ENCODE results near the gene SLC22A1.
"Not testable (repeated sequence)": the region's sequence is repeated elsewhere in the genome, so short reads cannot be mapped to it uniquely, and the experiment has no call there.

The SLC22A1 gene

DNA sequence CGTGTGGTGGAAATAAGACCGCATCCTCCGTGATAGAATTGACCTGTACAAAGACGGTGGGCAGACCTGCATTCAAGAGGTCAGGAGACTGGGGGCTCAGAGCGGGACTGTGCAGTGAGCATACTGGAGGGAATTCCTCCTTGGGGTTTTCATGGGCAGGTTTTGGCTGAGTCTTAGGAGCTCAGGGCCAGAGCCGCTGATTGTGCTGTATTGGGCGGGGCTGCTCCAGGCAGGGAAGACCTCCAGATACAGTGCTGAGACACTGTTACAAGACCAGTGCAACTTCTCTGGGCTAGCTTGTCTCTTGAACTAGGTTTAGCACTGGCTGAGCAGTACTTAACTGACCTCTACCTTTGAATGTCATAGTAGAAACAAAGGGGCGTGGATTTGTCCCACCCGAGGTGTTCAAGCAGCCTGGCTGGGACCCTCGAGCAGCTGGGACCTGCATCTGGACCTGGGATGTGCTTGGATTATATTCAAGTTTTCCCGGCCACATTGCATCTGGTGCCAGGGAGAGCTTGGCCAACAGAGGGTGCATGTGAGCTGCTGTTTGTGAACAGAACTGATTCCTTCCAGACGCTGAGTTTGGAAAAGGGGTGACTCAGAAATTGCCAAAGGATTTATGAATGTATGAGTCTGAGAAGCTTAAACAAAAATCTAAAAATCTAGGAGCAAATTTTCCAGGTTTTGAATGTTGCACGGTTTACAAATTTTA is 33.4 kb upstream of the SLC22A1 start:
- TF ChIP-seq, protein P1, sequence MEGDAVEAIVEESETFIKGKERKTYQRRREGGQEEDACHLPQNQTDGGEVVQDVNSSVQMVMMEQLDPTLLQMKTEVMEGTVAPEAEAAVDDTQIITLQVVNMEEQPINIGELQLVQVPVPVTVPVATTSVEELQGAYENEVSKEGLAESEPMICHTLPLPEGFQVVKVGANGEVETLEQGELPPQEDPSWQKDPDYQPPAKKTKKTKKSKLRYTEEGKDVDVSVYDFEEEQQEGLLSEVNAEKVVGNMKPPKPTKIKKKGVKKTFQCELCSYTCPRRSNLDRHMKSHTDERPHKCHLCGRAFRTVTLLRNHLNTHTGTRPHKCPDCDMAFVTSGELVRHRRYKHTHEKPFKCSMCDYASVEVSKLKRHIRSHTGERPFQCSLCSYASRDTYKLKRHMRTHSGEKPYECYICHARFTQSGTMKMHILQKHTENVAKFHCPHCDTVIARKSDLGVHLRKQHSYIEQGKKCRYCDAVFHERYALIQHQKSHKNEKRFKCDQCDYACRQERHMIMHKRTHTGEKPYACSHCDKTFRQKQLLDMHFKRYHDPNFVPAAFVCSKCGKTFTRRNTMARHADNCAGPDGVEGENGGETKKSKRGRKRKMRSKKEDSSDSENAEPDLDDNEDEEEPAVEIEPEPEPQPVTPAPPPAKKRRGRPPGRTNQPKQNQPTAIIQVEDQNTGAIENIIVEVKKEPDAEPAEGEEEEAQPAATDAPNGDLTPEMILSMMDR (IDR thresholded peaks at IDR 0.05; ENCODE audit: borderline replicate concordance, insufficient read depth, low read depth, low read length): peak; percentile 34; the same call in 1 of the 2 replicates
- no peak overlapping the region for H3K4me3 ChIP-seq (ENCODE audit: low read depth, low read length)

DNA sequence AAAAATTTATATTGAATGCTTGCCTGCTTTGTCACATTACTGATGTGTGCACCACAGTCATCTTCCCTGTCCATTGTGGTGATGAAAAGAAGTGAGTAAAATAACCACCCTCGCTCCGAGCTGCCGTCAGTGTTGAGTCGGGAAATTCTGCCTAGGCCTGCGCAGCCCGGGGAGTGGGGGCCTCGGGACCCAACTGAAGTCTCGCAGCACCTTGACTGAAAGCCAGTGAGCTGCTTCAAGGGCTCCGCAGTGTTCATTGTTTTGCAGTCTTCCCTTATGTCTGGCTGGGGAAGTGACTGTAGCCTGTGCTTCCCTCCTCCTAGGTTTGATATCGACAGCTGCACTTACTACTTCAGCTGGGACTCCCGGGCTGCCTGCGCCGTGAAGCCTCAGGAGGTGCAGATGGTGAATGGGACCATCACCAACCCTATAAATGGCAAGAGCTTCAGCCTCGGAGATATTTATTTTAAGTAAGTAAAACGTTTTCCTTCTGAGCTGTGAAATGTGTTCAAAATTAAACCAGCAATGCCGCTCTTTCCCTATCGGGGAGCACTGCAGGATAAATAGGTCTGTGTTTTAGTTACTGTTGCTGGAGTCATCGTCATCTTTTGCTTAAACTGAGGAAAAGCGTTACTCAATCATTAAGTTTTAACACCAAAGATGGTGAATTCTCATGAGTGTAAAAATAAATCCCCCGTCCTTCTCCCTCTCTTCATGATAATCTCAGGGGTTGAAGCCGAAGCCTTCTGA is 32.7 kb upstream of the SLC22A1 start:
- H3K4me3 ChIP-seq (ENCODE audit: low read depth, low read length): no peak overlapping the region
- TF ChIP-seq, protein P1 (IDR thresholded peaks at IDR 0.05; ENCODE audit: borderline replicate concordance, insufficient read depth, low read depth, low read length): no peak

DNA sequence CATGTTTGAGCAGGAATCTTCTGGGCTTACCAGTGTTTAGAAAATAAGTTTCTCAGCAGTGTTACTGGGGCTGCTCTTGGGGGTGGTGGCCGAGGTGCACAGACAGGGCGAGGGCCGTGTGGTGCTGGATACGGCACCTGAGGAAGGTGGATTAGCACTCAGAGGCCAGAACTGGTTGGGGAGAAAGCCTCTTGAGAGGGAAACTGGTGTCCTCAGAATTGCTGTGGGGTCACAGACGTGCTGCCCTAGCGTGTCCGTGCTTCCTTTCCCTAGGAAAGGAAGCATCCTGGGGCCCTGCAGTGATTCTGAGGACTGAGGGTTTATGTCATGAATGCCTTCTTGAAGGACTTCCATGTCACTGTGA is 32.1 kb upstream of the SLC22A1 start:
- TF ChIP-seq, protein P1 (IDR thresholded peaks at IDR 0.05; ENCODE audit: borderline replicate concordance, insufficient read depth, low read depth, low read length): no peak

DNA sequence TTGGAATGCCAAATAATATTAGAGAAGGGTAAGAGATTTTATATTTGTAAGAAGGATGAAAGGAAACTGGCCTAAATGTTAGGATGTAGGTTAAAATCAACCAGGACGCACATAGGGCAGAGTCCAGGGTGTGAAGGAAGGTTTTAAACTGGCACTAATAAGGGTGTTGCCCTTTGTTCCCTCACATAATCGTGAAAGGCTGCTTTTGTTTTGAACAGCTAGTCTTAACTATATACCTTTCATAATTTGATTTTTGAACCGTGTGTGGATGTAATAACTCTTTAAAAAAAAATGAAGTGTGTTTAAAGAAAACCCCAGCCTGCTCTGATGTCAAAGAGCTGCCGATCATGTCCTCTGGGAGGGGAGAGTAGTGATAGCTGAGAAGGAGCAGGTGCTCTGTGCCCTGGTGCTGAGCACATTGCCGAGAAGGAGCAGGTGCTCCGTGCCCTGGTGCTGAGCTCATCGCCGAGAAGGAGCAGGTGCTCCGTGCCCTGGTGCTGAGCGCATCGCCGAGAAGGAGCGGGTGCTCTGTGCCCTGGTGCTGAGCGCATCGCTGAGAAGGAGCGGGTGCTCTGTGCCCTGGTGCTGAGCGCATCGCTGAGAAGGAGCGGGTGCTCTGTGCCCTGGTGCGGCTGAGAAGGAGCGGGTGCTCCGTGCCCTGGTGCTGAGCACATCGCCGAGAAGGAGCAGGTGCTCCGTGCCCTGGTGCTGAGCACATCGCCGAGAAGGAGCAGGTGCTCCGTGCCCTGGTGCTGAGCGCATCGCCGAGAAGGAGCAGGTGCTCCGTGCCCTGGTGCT is 31.0 kb upstream of the SLC22A1 start:
- H3K4me3 ChIP-seq (ENCODE audit: low read depth, low read length): not testable (repeated sequence)

More for the DNA sequence above, 32.1 kb upstream of the SLC22A1 start:
- H3K4me3 ChIP-seq (ENCODE audit: low read depth, low read length): no peak overlapping the region

DNA sequence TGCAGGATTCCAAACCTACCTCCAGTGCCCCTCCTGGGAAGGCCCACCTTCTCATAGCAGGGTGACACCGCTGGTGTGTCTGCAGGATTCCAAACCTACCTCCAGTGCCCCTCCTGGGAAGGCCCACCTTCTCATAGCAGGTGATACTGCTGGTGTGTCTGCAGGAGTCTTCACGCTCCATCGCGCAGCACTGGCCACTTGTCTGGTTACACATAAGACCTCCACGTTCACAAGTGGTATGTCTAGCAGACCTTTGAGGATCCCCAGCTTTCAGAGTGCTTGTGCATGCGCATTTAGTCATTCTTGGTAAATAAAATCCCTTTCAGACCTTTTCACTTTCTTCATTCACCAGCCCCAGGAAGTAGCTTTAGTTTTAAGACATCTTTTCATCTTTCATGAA is 29.4 kb upstream of the SLC22A1 start:
- not testable (repeated sequence) for H3K4me3 ChIP-seq (ENCODE audit: low read depth, low read length)

DNA sequence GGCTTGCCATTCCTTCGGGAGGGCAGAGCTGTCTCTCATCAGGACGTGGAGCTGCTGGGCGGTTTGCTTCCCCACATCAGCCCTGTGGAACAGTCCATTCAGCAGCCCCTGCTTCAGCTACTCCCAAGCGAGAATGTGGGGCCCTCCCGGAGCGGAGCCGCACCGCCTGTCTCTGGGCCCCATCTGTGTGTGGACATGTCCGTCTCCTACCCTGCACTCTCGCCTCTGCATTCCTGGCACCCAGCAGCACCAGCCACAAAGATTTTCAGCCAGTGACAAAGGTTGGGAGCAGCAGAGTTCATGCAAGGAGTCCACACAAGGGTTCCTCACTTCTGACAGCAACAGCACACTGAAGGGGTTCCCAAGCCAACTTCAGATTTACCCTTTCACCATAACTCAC is 29.0 kb upstream of the SLC22A1 start:
- no peak overlapping the region for H3K4me3 ChIP-seq (ENCODE audit: low read depth, low read length)
- TF ChIP-seq, protein P1 (IDR thresholded peaks at IDR 0.05; ENCODE audit: borderline replicate concordance, insufficient read depth, low read depth, low read length): no peak

DNA sequence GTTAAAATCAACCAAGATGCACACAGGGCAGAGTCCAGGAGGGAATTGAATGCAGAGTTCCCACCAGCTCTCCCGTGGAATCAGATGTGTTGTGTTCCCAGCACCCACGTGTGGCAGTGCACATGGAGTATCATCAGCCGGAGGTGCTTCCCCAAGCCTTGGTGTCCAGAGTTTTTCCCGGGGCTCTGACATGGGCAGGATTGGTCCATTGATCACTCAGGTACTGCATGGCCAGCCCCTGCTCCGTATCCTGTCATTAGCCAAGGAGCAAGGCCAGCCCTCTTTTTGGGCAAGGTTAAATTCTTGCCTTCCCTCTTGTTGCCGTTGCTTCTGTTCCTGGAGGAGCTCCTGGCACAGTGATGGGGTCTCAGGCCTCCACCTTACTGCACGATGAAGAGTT is 28.6 kb upstream of the SLC22A1 start:
- H3K4me3 ChIP-seq (ENCODE audit: low read depth, low read length): no peak overlapping the region
- TF ChIP-seq, protein P1 (IDR thresholded peaks at IDR 0.05; ENCODE audit: borderline replicate concordance, insufficient read depth, low read depth, low read length): no peak

DNA sequence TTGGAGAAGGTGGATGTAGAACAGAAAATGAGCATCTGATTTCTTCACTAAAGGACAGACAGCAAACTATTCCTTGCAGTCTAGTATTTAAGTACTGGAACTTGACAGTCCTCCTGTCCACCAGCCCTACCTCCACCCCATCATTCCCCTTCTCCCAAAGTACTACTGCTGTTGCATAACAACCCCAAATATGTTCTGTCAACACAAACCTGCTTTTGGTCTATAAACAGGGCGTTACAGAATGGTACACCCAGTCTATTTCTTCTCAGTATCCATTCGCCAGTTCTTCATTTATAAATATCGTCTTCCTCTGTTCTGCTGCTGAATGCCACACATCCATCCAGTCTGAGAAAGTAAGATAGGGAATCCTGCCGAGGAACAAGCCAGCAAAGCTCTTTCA is 27.7 kb upstream of the SLC22A1 start:
- H3K4me3 ChIP-seq (ENCODE audit: low read depth, low read length): no peak overlapping the region
- TF ChIP-seq, protein P1 (IDR thresholded peaks at IDR 0.05; ENCODE audit: borderline replicate concordance, insufficient read depth, low read depth, low read length): no peak

Measured in GM12875 (cell line).